NCI-H345 treated with DMSO at 0.1 percent for 48 hours (cell line): Measurements from ENCODE around the gene TRAPPC3.

ENCODE experiments used
- DNase-seq: peaks from one replicate; lab custom pipeline; 2025; ENCODE audit not compliant: unreplicated experiment; lab: John Stamatoyannopoulos, UW

TRAPPC3 gene

DNA sequence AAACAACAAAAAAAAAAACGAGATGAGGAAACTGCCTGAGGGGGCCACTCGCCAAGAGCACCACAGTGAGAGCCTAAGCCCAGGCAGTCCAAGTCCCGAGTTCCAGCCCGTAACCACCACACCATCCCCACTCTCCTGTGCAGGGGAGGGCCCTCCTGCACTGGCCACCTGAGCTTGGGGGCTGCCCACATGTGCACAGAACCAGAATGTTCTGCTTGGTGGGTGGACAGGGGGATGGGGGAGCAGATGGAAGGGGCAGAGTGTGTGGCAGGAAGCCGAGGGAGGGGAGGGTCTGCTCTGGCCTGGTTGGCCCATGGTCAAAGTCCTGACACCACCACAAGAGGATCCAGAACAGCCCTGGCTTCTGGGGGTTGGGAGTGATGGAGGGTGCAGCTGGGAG lies 43.0 kb downstream of the TRAPPC3 start:
- DNase-seq = no peak

GRCh38 chr1:36101546-36101945 lies 47.7 kb downstream of the TRAPPC3 start:
- no peak for DNase-seq

DNA sequence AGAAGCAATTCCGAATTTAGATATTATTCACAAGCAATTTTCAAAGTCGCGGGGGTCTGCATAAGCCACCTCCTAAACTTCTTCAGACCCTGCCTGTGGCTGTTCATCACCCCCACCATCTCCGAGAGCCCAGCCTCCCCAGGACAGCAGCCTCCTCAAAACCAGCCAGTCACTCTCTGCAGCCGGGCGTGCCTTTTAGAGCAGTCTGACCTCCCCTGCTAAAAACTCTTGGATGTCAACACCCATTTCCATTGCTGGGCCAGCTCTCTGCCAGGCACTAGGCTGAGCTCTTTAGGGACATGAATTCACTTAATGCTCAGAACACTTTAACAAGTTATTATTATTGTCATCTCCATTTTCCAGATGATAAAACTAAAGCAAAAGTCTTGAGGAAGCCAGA lies 48.9 kb downstream of the TRAPPC3 start:
- no peak for DNase-seq

GRCh38 chr1:36099681-36100341 lies 49.5 kb downstream of the TRAPPC3 start:
- peak; percentile 27 for DNase-seq

- no peak for DNase-seq
Observed at GRCh38 chr1:36098650-36099365, 50.5 kb downstream of the TRAPPC3 start.

DNA sequence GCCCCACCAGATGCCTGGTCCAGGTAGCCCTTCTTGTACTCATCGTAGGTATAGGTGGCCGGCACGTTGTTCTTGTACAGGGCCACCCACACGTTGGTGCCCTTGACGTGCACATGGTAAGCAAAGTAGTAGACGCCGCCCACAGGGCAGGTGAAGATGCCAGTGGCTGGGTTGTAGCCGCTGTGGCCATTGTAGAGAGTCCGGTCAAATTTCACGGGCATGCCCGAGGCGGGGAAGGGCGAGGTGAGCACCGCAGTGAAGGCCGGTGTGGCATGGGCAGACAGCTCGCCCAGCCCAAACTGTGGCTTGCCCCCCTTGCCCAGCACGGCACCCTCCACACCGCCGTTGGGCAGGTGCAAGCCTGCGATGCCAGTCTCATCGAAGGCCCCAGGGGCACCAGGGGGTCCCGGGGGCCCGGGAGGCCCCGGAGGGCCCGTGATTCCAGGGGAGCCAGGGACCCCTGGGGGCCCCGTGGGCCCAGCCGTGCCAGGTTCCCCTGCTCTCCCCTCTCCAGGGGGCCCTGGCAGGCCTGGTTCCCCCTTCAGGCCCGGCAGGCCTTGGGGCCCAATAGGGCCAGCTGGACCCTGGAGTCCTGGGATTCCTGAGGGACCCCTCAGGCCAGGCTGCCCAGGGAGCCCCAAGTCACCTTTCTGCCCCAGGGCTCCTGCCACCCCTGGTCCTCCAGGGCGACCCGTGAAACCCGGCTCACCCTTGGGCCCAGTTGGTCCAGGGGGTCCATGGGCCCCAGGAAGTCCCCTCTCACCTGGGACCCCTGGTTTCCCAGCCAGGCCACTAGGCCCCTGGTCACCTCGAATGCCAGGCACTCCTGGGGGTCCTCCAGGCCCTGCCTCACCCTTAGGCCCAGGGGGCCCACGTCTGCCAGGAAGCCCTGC lies 51.3 kb downstream of the TRAPPC3 start:
- DNase-seq = no peak

GRCh38 chr1:36096500-36097432 lies 52.5 kb downstream of the TRAPPC3 start:
- no peak for DNase-seq

GRCh38 chr1:36095760-36096405 lies 53.4 kb downstream of the TRAPPC3 start:
- DNase-seq = no peak

- no peak for DNase-seq
Observed at GRCh38 chr1:36094621-36095061, 54.6 kb downstream of the TRAPPC3 start.

GRCh38 chr1:36093929-36094328 lies 55.4 kb downstream of the TRAPPC3 start:
- no peak for DNase-seq

- no peak for DNase-seq
Observed at GRCh38 chr1:36093226-36093625, 56.1 kb downstream of the TRAPPC3 start.

GRCh38 chr1:36092798-36093185 lies 56.5 kb downstream of the TRAPPC3 start:
- DNase-seq = no peak

DNA sequence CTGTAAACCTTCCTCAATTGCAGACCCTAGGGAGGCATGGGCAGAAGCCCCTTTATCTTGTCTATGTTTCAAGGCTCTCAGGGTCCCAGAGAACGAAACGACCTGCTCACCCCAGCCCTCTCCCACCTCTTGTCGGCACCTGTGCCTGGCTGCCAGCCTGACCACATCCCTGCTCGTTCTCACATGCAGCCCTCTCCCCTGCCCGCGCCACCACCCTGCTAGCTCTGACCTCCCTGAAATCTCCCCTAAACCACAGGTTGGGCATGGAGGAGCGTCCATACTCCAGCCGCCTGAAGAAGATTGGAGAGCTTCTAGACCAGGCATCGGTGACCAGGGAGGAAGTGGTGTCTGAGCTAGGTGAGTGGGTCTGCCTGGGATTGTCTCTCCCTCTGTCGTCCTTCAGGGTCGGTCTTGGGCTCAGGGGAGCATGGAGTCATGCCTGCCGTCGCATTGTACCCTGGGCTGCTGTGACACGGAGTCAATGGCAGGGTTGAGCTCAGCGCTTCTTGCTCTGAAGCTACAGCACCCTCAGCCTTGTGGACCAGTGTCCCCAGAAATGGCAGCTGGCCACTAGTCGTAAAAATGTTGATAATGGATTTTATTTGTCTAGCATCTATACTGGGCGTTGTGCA lies 57.0 kb downstream of the TRAPPC3 start:
- peak; percentile 38 for DNase-seq

DNA sequence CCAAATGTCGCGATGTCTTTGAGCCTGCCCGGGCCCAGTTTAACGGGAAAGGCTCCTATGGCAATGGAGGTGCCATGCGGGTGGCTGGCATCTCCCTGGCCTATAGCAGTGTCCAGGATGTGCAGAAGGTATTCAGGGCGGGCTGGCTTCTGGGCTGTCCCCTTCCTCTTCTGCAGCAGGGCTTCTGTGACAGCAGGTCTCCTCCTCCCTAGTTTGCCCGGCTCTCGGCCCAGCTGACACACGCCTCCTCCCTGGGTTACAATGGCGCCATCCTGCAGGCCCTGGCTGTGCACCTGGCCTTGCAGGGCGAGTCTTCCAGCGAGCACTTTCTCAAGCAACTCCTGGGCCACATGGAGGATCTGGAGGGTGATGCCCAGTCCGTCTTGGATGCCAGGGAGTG lies 57.6 kb downstream of the TRAPPC3 start:
- DNase-seq = no peak

- DNase-seq = no peak
Observed at GRCh38 chr1:36091141-36091540, 58.1 kb downstream of the TRAPPC3 start.

GRCh38 chr1:36089393-36090121 lies 59.7 kb downstream of the TRAPPC3 start:
- DNase-seq = no peak

DNA sequence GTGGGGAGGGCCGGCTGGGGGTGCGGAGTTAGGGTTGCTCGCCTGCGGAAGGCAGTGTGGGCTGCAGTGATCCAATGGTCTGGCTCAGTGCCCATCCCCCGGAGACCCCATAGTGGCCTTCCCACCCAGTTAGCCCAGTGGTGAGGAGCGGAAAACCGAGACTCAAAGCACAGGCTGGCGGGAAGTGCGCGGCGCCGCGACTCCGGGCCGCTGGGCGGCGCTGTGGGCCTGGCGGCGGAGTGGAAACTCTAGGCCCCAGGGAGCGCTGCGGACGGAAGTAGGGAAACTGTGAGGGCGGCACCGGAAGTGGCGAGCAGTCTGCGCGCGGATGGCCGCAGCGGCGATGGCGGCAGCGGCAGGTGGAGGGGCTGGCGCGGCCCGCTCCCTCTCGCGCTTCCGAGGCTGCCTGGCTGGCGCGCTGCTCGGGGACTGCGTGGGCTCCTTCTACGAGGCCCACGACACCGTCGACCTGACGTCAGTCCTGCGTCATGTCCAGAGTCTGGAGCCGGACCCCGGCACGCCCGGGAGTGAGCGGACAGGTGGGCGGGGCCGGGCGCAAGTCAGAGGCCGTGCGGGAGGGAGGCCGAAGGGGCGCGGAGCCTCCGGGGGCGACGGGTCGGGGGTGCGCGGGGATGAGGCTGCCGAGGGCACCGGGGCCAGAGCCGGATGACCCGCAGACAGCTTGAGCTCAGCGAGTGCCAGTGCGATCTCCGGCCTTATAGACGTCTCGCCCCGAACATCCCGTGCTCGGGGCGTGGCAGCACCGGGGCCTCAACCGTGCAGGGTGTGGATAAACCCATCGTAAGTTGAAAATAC lies 60.5 kb downstream of the TRAPPC3 start, which contains the start of gene ADPRS:
Gene ADPRS (plus strand): TSS at position 316 of the 816 bp plus-strand sequence. CDS start 13 bp downstream, at position 329.
- peak; percentile 78 for DNase-seq

- no peak for DNase-seq
Observed at GRCh38 chr1:36088265-36088576, 61.1 kb downstream of the TRAPPC3 start.
